HG02588 (cell line): ENCODE data around the gene GDF9.

ENCODE experiments used
- ATAC-seq: cut with Tn5 transposase; IDR thresholded peaks from one replicate; pipeline ENCODE4 v1.9.1; 2021; ENCODE audit warnings: mild to moderate bottlenecking, moderate library complexity; ENCODE audit not compliant: unreplicated experiment

Gene GDF9, protein sequence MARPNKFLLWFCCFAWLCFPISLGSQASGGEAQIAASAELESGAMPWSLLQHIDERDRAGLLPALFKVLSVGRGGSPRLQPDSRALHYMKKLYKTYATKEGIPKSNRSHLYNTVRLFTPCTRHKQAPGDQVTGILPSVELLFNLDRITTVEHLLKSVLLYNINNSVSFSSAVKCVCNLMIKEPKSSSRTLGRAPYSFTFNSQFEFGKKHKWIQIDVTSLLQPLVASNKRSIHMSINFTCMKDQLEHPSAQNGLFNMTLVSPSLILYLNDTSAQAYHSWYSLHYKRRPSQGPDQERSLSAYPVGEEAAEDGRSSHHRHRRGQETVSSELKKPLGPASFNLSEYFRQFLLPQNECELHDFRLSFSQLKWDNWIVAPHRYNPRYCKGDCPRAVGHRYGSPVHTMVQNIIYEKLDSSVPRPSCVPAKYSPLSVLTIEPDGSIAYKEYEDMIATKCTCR

GRCh38 chr5:132866342-132867045, at the start of gene GDF9, which contains the start of gene UQCRQ:
Gene GDF9, minus strand, starts transcription at chr5:132866469. Its CDS starts 1,936 bp downstream, at chr5:132864533.
Gene UQCRQ, plus strand, starts transcription at chr5:132866642. Its CDS starts 240 bp downstream, at chr5:132866882.
- ATAC-seq: peak; percentile 98

GRCh38 chr5:132915681-132916080, 49.4 kb upstream of the GDF9 start:
- ATAC-seq: no peak

GRCh38 chr5:132909702-132910101, 43.4 kb upstream of the GDF9 start:
- no peak for ATAC-seq

GRCh38 chr5:132907161-132907560, 40.9 kb upstream of the GDF9 start:
- no peak for ATAC-seq

DNA sequence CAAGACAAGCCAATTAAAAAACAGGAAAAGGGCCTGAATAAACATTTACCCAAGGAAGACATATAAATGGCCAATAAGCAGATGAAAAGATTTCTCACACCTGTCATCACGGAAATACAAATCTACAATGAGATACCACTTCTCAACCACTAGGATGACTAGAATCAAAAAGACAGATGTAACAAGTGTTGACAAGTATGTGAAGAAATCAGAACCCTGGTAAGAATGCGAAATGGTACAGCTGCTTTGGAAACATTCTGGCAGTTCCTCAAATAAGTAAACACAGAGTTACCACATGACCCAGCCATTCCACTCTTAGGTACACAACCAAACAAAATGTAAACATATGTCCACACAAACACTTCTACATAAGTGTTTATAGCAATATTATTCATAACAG, 39.7 kb upstream of the GDF9 start:
- no peak for ATAC-seq

- no peak for ATAC-seq
Observed at GRCh38 chr5:132901730-132902129, 35.5 kb upstream of the GDF9 start.

- no peak for ATAC-seq
Observed at GRCh38 chr5:132901036-132901435, 34.8 kb upstream of the GDF9 start.

DNA sequence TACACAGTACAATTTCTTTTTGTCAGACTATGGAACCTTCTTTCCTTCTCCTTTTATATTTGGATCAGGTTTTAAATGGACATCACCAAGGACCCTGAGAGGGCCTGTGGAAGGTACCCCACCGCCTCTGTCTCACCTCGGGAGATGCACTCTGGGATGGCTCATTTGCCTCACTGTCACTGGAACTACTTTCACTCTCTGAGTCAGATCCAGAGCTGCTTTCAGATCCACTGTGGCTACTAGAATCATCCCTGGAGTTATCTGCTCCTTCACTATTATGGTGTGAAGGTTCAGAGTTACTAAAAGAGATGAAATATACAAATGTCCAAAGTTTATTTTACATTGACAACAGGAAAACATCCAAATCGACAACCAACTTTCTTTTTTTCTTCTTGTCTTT, 31.8 kb upstream of the GDF9 start:
- no peak for ATAC-seq

- ATAC-seq: no peak
Observed at GRCh38 chr5:132896685-132897084, 30.4 kb upstream of the GDF9 start.

- no peak for ATAC-seq
Observed at GRCh38 chr5:132895719-132896305, 29.5 kb upstream of the GDF9 start.

GRCh38 chr5:132890817-132891216, 24.5 kb upstream of the GDF9 start:
- ATAC-seq: no peak

- no peak for ATAC-seq
Observed at GRCh38 chr5:132889501-132889900, 23.2 kb upstream of the GDF9 start.

- ATAC-seq: no peak
Observed at GRCh38 chr5:132887283-132887682, 21.0 kb upstream of the GDF9 start.

- no peak for ATAC-seq
Observed at GRCh38 chr5:132886064-132886823, 20.0 kb upstream of the GDF9 start.

GRCh38 chr5:132884548-132884947, 18.3 kb upstream of the GDF9 start:
- ATAC-seq: no peak

DNA sequence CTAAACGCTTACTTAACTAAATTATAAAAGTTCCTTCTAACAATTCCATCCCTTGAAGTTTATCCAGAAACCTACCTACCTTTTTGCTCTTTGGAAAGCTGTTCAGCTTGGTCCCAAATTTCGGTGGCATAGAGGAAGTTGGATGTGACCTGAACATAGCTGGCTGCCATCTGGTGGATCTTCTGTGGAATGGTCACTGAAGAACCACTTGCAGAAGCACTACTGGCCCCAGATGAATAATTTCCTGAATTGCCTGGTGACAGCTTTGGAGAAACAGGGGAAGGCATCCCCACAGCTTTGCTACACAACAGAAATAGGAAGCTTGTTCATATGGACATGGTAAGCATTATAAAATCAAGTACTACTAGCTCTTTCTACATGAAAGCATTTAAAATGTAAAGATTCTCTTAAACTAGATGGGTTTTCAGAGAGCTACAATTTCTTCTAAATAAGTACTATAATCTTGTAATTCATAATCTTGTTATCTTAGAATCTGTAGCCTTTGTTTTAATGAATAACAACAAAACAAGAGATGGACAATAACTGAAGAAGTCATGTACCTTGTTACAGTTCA, 17.1 kb upstream of the GDF9 start:
- no peak for ATAC-seq

GRCh38 chr5:132877938-132878337, 11.7 kb upstream of the GDF9 start:
- no peak for ATAC-seq

DNA sequence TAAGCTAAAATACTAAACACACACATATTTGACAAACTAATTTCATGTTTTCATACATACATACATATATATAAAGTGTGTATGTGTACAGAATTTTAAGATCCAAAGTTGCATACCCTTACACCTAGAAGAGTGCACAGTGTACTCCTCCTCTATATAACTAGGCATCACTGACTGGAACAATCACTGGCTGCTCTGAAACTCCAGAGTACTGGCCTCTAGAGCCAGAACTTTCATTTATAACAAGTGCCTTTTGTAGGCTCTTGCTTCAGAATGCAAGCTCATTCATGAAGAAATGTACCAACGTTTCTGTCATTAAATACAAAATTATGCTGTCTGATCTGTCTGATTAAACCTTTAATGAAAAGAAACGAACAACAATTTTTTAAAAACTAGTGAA, 11.2 kb upstream of the GDF9 start:
- ATAC-seq: no peak

DNA sequence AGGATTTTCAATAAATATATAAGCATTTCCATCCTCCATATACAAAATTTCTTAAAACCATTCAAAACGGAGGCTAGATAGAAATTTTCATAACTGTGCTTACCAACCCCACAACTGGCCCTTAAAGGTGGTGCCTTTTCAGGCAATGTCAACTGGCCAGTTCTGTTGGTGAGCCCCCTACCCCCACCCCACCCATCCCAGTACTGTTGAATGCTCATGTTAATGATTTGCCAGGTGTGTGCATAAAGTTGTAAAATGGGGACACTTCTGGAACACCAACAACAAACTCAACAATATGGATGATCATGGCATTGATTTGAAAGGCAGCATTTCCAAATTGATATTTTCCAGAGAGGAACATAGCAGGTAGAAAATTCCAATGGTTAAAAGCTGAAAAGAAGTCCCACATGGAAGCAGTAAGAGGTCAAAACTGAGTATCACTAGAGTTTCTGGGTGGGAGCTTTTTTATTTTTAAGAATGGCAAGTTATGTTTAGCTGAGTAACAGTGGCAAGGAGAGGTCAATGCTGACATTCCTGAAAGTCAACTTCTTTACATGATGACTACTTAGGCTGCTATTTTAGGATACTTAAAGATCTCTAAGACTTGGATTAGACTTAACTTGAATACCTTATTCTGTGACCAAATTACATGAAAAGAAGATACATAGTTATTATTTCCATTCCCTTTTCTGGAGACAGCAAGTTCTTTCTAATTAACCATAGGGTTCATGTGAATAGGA, 9.9 kb upstream of the GDF9 start:
- no peak for ATAC-seq

DNA sequence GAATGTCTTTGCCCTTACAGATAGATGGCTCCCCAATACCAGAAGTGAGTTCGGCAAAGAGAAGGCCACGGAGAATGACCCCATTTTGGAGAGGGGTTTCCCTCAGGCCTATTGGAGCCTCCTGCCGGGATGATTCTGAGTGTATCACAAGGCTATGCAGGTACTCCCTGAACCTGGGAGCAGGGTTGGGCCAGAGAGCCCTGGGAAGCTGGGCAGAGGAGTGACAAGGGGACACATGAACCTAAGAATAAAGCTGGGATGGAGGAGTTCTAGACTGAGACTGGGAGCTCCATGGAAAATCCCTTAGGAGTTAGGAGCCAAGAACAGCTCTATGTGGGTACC, 7.6 kb upstream of the GDF9 start:
- no peak for ATAC-seq
